NCI-H2196 treated with DMSO at 0.1 percent for 48 hours (cell line): ENCODE results near the gene PUM2.
"Not testable (repeated sequence)": the region's sequence is repeated elsewhere in the genome, so short reads cannot be mapped to it uniquely, and the experiment has no call there.

Experiments used
- DNase-seq: peaks from one replicate; lab custom pipeline; 2025; ENCODE audit not compliant: unreplicated experiment; lab: John Stamatoyannopoulos, UW

PUM2 gene

GRCh38 chr2:20369366-20369765 is 18.7 kb upstream of the PUM2 start:
- no peak for DNase-seq

GRCh38 chr2:20368706-20369105 is 18.1 kb upstream of the PUM2 start:
- no peak for DNase-seq

GRCh38 chr2:20367929-20368328 is 17.3 kb upstream of the PUM2 start:
- not testable (repeated sequence) for DNase-seq

GRCh38 chr2:20366672-20367116 is 16.1 kb upstream of the PUM2 start:
- DNase-seq, result no peak

GRCh38 chr2:20365249-20365817 is 14.7 kb upstream of the PUM2 start:
- DNase-seq, result no peak

GRCh38 chr2:20363578-20363977 is 12.9 kb upstream of the PUM2 start:
- no peak for DNase-seq

- DNase-seq, result no peak
These were observed 12.2 kb upstream of the PUM2 start for GRCh38 chr2:20362701-20363435.

GRCh38 chr2:20361893-20362292 is 11.2 kb upstream of the PUM2 start:
- no peak for DNase-seq

- no peak for DNase-seq
These were observed 8.5 kb upstream of the PUM2 start for GRCh38 chr2:20359096-20359495.

GRCh38 chr2:20357638-20358389 is 7.2 kb upstream of the PUM2 start:
- DNase-seq, result no peak

- peak; percentile 92 for DNase-seq
These were observed 5.4 kb upstream of the PUM2 start for GRCh38 chr2:20356042-20356441.

- no peak for DNase-seq
These were observed 4.5 kb upstream of the PUM2 start for GRCh38 chr2:20355131-20355530.

- DNase-seq, result peak; percentile 55
These were observed 2.8 kb upstream of the PUM2 start for GRCh38 chr2:20353241-20353992.

- no peak for DNase-seq
These were observed 2.1 kb upstream of the PUM2 start for GRCh38 chr2:20352581-20353216.

GRCh38 chr2:20352230-20352578 is 1.6 kb upstream of the PUM2 start:
- DNase-seq, result no peak

- no peak for DNase-seq
These were observed 1.0 kb upstream of the PUM2 start for GRCh38 chr2:20351555-20352229.

GRCh38 chr2:20350041-20350712 is 467 bp downstream of the PUM2 start:
- no peak for DNase-seq

GRCh38 chr2:20349513-20349921 is 1.1 kb downstream of the PUM2 start:
- no peak for DNase-seq

GRCh38 chr2:20348542-20348941 is 2.1 kb downstream of the PUM2 start:
- DNase-seq, result no peak
